HepG2 (cell line): ENCODE results near the gene ALDH7A1.

Experiments used
- YY1 ChIP-seq: IDR thresholded peaks from 2 replicates; pipeline ENCODE4 v1.6.1; 2011; ENCODE audit warnings: low read length, low read depth, moderate library complexity, mild to moderate bottlenecking; ENCODE audit not compliant: insufficient read depth, insufficient replicate concordance
- ZNF567 ChIP-seq: sonication (generic); formaldehyde crosslinking; IDR thresholded peaks from 2 replicates; pipeline ENCODE4 v1.8.1; 2023; ENCODE audit warnings: mild to moderate bottlenecking, missing genetic modification reagents, borderline replicate concordance
- TF ChIP-seq, protein P1 (sequence below): IDR thresholded peaks from 2 replicates; pipeline ENCODE4 v1.6.1; 2016

DNA sequence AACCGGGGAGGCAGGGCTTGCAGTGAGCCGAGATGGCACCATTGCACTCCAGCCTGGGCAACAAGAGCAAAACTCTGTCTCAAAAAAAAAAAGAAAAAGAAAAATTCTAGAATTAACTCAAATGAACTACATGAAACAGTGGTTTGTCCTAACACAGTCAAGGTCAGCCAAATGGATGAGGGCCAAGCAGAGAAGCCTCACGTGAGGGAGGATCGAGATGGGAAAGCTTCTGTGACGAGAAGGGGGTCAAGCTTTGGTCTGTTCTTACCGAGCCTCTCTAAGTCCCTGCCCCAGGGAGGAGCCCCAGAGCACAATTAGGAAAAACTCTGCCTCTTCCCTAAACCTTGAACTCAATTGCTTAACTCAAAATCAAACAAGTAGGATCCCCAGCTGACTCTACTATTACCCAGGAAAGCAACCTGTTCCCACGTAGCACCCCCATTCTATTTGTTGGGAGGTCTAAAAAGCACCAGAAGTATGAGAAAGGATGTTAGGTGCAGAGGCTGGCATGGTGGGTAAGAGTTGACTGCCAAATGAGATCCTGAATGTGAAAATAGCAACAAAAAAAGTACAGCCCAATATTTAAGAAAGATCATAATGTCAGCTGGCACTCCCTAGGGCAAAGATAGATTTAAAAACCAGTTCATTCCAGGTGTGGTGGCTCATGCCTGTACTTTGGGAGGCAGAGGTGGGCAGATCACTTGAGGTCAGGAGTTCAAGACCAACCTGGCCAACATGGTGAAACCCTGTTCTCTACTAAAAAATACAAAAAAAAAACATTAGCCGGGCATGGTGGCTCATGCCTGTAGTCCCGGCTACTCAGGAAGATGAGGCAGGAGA is 7.2 kb downstream of the ALDH7A1 start:
- no peak for TF ChIP-seq ZNF567 (CRISPR knock-in tag)
- no peak for TF ChIP-seq YY1
- TF ChIP-seq, protein P1, sequence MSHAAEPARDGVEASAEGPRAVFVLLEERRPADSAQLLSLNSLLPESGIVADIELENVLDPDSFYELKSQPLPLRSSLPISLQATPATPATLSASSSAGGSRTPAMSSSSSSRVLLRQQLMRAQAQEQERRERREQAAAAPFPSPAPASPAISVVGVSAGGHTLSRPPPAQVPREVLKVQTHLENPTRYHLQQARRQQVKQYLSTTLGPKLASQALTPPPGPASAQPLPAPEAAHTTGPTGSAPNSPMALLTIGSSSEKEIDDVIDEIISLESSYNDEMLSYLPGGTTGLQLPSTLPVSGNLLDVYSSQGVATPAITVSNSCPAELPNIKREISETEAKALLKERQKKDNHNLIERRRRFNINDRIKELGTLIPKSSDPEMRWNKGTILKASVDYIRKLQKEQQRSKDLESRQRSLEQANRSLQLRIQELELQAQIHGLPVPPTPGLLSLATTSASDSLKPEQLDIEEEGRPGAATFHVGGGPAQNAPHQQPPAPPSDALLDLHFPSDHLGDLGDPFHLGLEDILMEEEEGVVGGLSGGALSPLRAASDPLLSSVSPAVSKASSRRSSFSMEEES (CRISPR knock-in tag): no peak
